Measurements from ENCODE around the gene NPY4R2. TPM values are rescaled to one million over a fixed set of nuclear protein-coding genes. Genes with fewer than 3 reads are reported as not detected.
"Not testable (repeated sequence)": the region's sequence is repeated elsewhere in the genome, so short reads cannot be mapped to it uniquely, and the experiment has no call there.

The NPY4R2 gene
- total RNA-seq, 2 donors from 2014 or later: 0.74 TPM; not detected in 1

- DNase-seq; ATAC-seq; intact Hi-C loops (cut with DNase I): not testable (repeated sequence)
Measured at GRCh38 chr10:47927147-47927916, 8.9 kb downstream of the NPY4R2 start.

- DNase-seq; intact Hi-C loops (cut with DNase I): not testable (repeated sequence)
- peak in 1 of 2 donors; percentile 12 for ATAC-seq
Measured at GRCh38 chr10:47928225-47928624, 9.8 kb downstream of the NPY4R2 start.

- ATAC-seq; DNase-seq; intact Hi-C loops (cut with DNase I): not testable (repeated sequence)
Measured at GRCh38 chr10:47932824-47933223, 14.4 kb downstream of the NPY4R2 start.

GRCh38 chr10:47933462-47933861, 15.0 kb downstream of the NPY4R2 start:
- intact Hi-C loops (cut with DNase I); ATAC-seq; DNase-seq: not testable (repeated sequence)

GRCh38 chr10:47936772-47937228, 18.3 kb downstream of the NPY4R2 start:
- DNase-seq; intact Hi-C loops (cut with DNase I); ATAC-seq: not testable (repeated sequence)

GRCh38 chr10:47937634-47938033, 19.2 kb downstream of the NPY4R2 start:
- intact Hi-C loops (cut with DNase I); DNase-seq; ATAC-seq: not testable (repeated sequence)

- intact Hi-C loops (cut with DNase I); DNase-seq; ATAC-seq: not testable (repeated sequence)
Measured at GRCh38 chr10:47940821-47941220, 22.4 kb downstream of the NPY4R2 start.

GRCh38 chr10:47941379-47941778, 22.9 kb downstream of the NPY4R2 start:
- DNase-seq (peak; percentile 26), ATAC-seq (peak in 1 of 2 donors; percentile 54)
- intact Hi-C loops (cut with DNase I): not testable (repeated sequence)

- ATAC-seq: peak; percentile 81 to 87
- intact Hi-C loops (cut with DNase I): not testable (repeated sequence)
Measured at GRCh38 chr10:47942351-47943019, 24.0 kb downstream of the NPY4R2 start.

GRCh38 chr10:47943328-47943727, 24.9 kb downstream of the NPY4R2 start:
- peak; percentile 54 for ATAC-seq
- not testable (repeated sequence) for DNase-seq

More at GRCh38 chr10:47942351-47943019, 24.0 kb downstream of the NPY4R2 start:
- peak; percentile 28 for DNase-seq

GRCh38 chr10:47947424-47947823, 29.0 kb downstream of the NPY4R2 start:
- intact Hi-C loops (cut with DNase I): not testable (repeated sequence)

More at GRCh38 chr10:47943328-47943727, 24.9 kb downstream of the NPY4R2 start:
- intact Hi-C loops (cut with DNase I): not testable (repeated sequence)

GRCh38 chr10:47957158-47957557, 38.7 kb downstream of the NPY4R2 start:
- intact Hi-C loops (cut with DNase I); DNase-seq; ATAC-seq: not testable (repeated sequence)

More at GRCh38 chr10:47947424-47947823, 29.0 kb downstream of the NPY4R2 start:
- not testable (repeated sequence) for ATAC-seq, DNase-seq

GRCh38 chr10:47959677-47960076, 41.2 kb downstream of the NPY4R2 start:
- intact Hi-C loops (cut with DNase I); DNase-seq; ATAC-seq: not testable (repeated sequence)

- DNase-seq; ATAC-seq; intact Hi-C loops (cut with DNase I): not testable (repeated sequence)
Measured at GRCh38 chr10:47960699-47961098, 42.2 kb downstream of the NPY4R2 start.

- DNase-seq; ATAC-seq; intact Hi-C loops (cut with DNase I): not testable (repeated sequence)
Measured at GRCh38 chr10:47962785-47963184, 44.3 kb downstream of the NPY4R2 start.

- intact Hi-C loops (cut with DNase I); DNase-seq: not testable (repeated sequence)
- ATAC-seq: peak; percentile 81 to 97
Measured at GRCh38 chr10:47964280-47965063, 46.0 kb downstream of the NPY4R2 start.

GRCh38 chr10:47968988-47969387, 50.5 kb downstream of the NPY4R2 start:
- DNase-seq; intact Hi-C loops (cut with DNase I); ATAC-seq: not testable (repeated sequence)

GRCh38 chr10:47970047-47970446, 51.6 kb downstream of the NPY4R2 start:
- ATAC-seq; DNase-seq; intact Hi-C loops (cut with DNase I): not testable (repeated sequence)

- peak in 1 of 2 donors; percentile 23 for ATAC-seq
- DNase-seq; intact Hi-C loops (cut with DNase I): not testable (repeated sequence)
Measured at GRCh38 chr10:47971598-47971997, 53.1 kb downstream of the NPY4R2 start.

All from left cardiac atrium (tissue), 4 donors.